Adrenal gland (tissue), 12 donors: Measurements from ENCODE around the gene NETO2. TPM values are rescaled to one million over a fixed set of nuclear protein-coding genes. Genes with fewer than 3 reads are reported as not detected.

ENCODE experiments used
- DNase-seq, 7 donors: peaks; one replicate each; pipeline ENCODE4 v3.0.0-alpha.2; 2019 to 2020
- H3K27ac ChIP-seq, 5 donors: fragments of 200-600 bp; sonication (generic) in 4 of 5; 1 replicate in 3 of 5; 2 replicates in 2 of 5; pipeline versions ENCODE4 v1.5.1 to v1.8.0; 2016 to 2020; ENCODE audit warnings: mild to moderate bottlenecking in 1 of 5
- H3K27me3 ChIP-seq: fragments of 200-600 bp; 2 replicates; pipeline ENCODE4 v1.8.0; 2021
- H3K36me3 ChIP-seq, 2 donors: fragments of 200-600 bp; replicated peaks in 1 of 2; 1 replicate in 1 of 2; 2 replicates in 1 of 2; pipeline versions ENCODE4 v1.5.1 to v1.8.0; 2018 to 2022
- H3K4me1 ChIP-seq, 2 donors: fragments of 200-600 bp; replicated peaks in 1 of 2; 1 replicate in 1 of 2; 2 replicates in 1 of 2; pipeline versions ENCODE4 v1.5.1 to v1.8.0; 2018 to 2021
- H3K4me3 ChIP-seq, 4 donors: fragments of 200-600 bp; sonication (generic) in 3 of 4; one replicate each; pipeline ENCODE4 v1.5.1; 2016 to 2018
- H3K9me3 ChIP-seq, 3 donors: fragments of 200-600 bp; sonication (generic) in 1 of 3; replicated peaks in 1 of 3; 1 replicate in 2 of 3; 2 replicates in 1 of 3; pipeline versions ENCODE4 v1.5.1 to v1.8.0; 2016 to 2021
- CTCF ChIP-seq, 6 experiments: fragments of 450-650 bp in 4 of 6; fragments of 200-600 bp in 2 of 6; sonication (generic) in 1 of 6; IDR thresholded peaks; 1 replicate in 5 of 6; 2 replicates in 1 of 6; pipeline versions ENCODE4 v1.5.1 to v1.8.0; 2016 to 2021; ENCODE audit warnings: antibody characterized with exemption in 6 of 6, mild to moderate bottlenecking in 2 of 6, moderate library complexity in 1 of 6
- POLR2A ChIP-seq, 2 donors: fragments of 450-650 bp; IDR thresholded peaks; one replicate each; pipeline ENCODE4 v1.6.1; 2017; ENCODE audit warnings: antibody characterized with exemption in 2 of 2, mild to moderate bottlenecking in 2 of 2, moderate library complexity in 1 of 2
- WGBS, 4 donors: extraction: QIAGEN DNeasy Blood & Tissue Kit in 2 of 4; methylation state at CpG; one replicate each; pipeline versions ENCODE4 v1.1.5 to v1.1.7; 2013 to 2017; 5-methylcytosine and 5-hydroxymethylcytosine counted together
- intact Hi-C, 2 donors: fragments of 100-400 bp; cut with DNase I; formaldehyde crosslinking; loops; one replicate each; pipeline versions ENCODE4 v1.14.1 to v1.15.0; 2022 to 2023
- polyA plus RNA-seq, 3 donors: library from polyadenylated mRNA; stranded (reverse); fragments of 200-250 nt in 2 of 3; fragments of 350-450 nt in 1 of 3; fragmentation: Illumina TruSeq in 1 of 3; extraction: RNeasy Lipid Tissue Mini Kit (QIAGEN cat#74804) in 1 of 3; gene quantifications; one replicate each; pipeline ENCODE4 v1.2.3, GENCODE V29; 2013 to 2014
- total RNA-seq, 9 donors: library from RNA; depleted of rRNA in 4 of 9; stranded (reverse); fragments of >200 nt in 4 of 9; fragments of 120-200 nt in 1 of 9; fragmentation: NEBNext Ultra II Directional in 1 of 9; extraction: Animal tissue kit (Norgen Biotek cat#: 25700) in 1 of 9; gene quantifications; one replicate each; pipeline versions ENCODE4 v1.1.0 to v1.2.4, GENCODE V29; 2013 to 2023
- donor health status: healthy with polysubstance abuse.
- donor health status: Bipolar disorder and iron deficiency.
- donor health status: DM: yes; HTN: yes; CAD: no.
- donor health status: DM: no; HTN: no; CAD: no.
- donor health status: DM: no; HTN: no; CAD: no.
- donor health status: DM: yes; HTN: yes; CAD: no.

NETO2 gene
- total and polyA plus RNA-seq, 12 donors: 1.9 to 46.3 (median 9.8) TPM

GRCh38 chr16:47034455-47034854, 109.3 kb downstream of the NETO2 start:
- WGBS, 4 donors: 87 to 95% (median 89%) methylated on average over 1 to 2 of the region's 2 CpGs
- intact Hi-C loops: loop anchor here (10.0 kb wide), 2 partner anchors 110 to 1130 kb away; partner anchors contain the start of gene NETO2 (in 1 of the 2)
- H3K9me3 ChIP-seq: no peaks in the 10 kb centered on the region
- no peaks in the 10 kb centered on the region for H3K27me3 ChIP-seq
- DNase-seq: no peak
- H3K27ac ChIP-seq: no peak overlapping the region
- H3K36me3 ChIP-seq: no peaks in the 10 kb centered on the region
- no peak overlapping the region for H3K4me3 ChIP-seq
- TF ChIP-seq CTCF (IDR thresholded peaks at IDR 0.05) (no peak), POLR2A (IDR thresholded peaks at IDR 0.05) (no peak)
- peaks cover 0 to 6% of the 10 kb centered on the region in 2 donors for H3K4me1 ChIP-seq

- Histone ChIP-seq H3K27me3 (no peaks in the 10 kb centered on the region), H3K36me3 (no peaks in the 10 kb centered on the region), H3K27ac (no peak overlapping the region), H3K4me1 (peaks cover 0 to 6% of the 10 kb centered on the region in 2 donors), H3K9me3 (no peaks in the 10 kb centered on the region), H3K4me3 (no peak overlapping the region)
- whole genome bisulfite sequencing, 4 donors: 83 to 95% (median 86%) methylated on average over 3 of the region's 3 CpGs
- TF ChIP-seq CTCF (IDR thresholded peaks at IDR 0.05): no peak
- TF ChIP-seq POLR2A (IDR thresholded peaks at IDR 0.05): no peak
- intact Hi-C loops: loop anchor here (10.0 kb wide), 2 partner anchors 112 to 1132 kb away; partner anchors contain the start of gene NETO2 (in 1 of the 2)
- no peak for DNase-seq
These were observed 110.6 kb downstream of the NETO2 start for GRCh38 chr16:47033176-47033575.

- intact Hi-C loops: loop anchor here (10.0 kb wide), 2 partner anchors 115 to 1135 kb away; partner anchors contain the start of gene NETO2 (in 1 of the 2)
- no peaks in the 10 kb centered on the region for H3K9me3 ChIP-seq
- H3K4me1 ChIP-seq: no peaks in the 10 kb centered on the region
- H3K27ac ChIP-seq: no peak overlapping the region
- 89 to 100% (median 93%) methylated on average over 3 of the region's 3 CpGs for WGBS, 4 donors
- no peaks in the 10 kb centered on the region for H3K27me3 ChIP-seq
- DNase-seq: no peak
- no peaks in the 10 kb centered on the region for H3K36me3 ChIP-seq
- H3K4me3 ChIP-seq: no peak overlapping the region
- TF ChIP-seq POLR2A (IDR thresholded peaks at IDR 0.05): no peak
- no peak for TF ChIP-seq CTCF (IDR thresholded peaks at IDR 0.05)
These were observed 114.0 kb downstream of the NETO2 start for GRCh38 chr16:47029724-47030123.

DNA sequence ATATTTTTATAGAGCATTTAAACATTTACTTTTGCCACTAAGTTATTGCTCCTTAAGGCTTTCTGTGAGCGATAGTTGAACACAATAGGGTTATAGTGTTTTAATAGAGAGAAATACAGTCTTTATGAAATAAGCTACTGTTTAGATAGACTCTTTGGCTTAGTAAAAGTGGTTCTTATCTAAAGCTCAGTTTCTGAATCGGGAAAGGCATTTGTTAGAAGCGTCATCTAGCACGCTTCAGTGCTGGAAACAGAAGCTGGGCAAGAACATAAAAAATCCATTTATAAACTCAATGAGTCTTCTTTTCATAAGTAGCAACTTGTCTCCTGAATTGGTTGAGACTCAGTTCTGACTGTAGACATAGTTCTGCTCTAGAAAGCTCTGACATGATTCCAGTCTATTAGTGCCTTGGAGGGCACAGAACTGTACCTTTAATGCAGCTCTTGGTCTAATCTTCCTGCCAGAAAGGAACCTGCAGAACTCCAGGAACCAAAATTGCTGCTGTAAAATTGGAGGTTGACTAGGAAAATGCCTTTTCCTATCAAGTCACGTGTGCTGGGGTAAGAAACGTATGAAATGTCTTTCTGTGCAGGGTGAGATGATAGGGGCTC, 114.9 kb downstream of the NETO2 start:
- Histone ChIP-seq H3K4me3 (no peak overlapping the region), H3K27ac (no peak overlapping the region), H3K27me3 (no peaks in the 10 kb centered on the region), H3K4me1 (no peaks in the 10 kb centered on the region), H3K36me3 (no peaks in the 10 kb centered on the region), H3K9me3 (no peaks in the 10 kb centered on the region)
- TF ChIP-seq CTCF (IDR thresholded peaks at IDR 0.05): no peak
- TF ChIP-seq POLR2A (IDR thresholded peaks at IDR 0.05): no peak
- no peak for DNase-seq
- intact Hi-C loops: no loop called here
- WGBS, 4 donors: 73 to 88% (median 80%) methylated on average over 6 of the region's 6 CpGs

Other genes starting within 250 kb of the NETO2 start
- gene DNAJA2, start 170.3 kb downstream of the NETO2 start, total RNA-seq: 10 to 100 TPM; 48.6 to 96.8 (median 72.2) TPM
- 10 to 100 TPM; 34.7 to 81.6 (median 35.7) TPM for gene DNAJA2, start 170.3 kb downstream of the NETO2 start, polyA plus RNA-seq